Mucosa of descending colon (tissue), 3 donors: ENCODE results near the gene SPATA31E1. TPM values are rescaled to one million over a fixed set of nuclear protein-coding genes. Genes with fewer than 3 reads are reported as not detected.

ENCODE experiments used
- ATAC-seq: fragments of 200-7000 bp; cut with Tn5 transposase; one replicate; pipeline ENCODE4 v1.9.1; 2020; ENCODE audit warnings: mild to moderate bottlenecking, moderate library complexity
- DNase-seq, 3 donors: peaks; one replicate each; pipeline ENCODE4 v3.0.0-alpha.2; 2020
- H3K36me3 ChIP-seq: fragments of 200-600 bp; one replicate; pipeline ENCODE4 v1.8.0; 2021; ENCODE audit warnings: low read depth, mild to moderate bottlenecking
- H3K4me1 ChIP-seq: fragments of 200-600 bp; one replicate; pipeline ENCODE4 v1.8.0; 2021; ENCODE audit warnings: low read depth, mild to moderate bottlenecking
- H3K4me3 ChIP-seq: fragments of 200-600 bp; one replicate; pipeline ENCODE4 v1.8.0; 2021; ENCODE audit warnings: mild to moderate bottlenecking
- H3K9me3 ChIP-seq: fragments of 200-600 bp; one replicate; pipeline ENCODE4 v1.8.0; 2021; ENCODE audit warnings: mild to moderate bottlenecking
- intact Hi-C, 2 donors: fragments of 100-400 bp; cut with DNase I in 1 of 2; cut with micrococcal nuclease in 1 of 2; formaldehyde crosslinking; loops; one replicate each; pipeline versions ENCODE4 v1.11.0 to v1.11.1; 2022; cut with DNase I, micrococcal nuclease
- total RNA-seq, 3 donors: library from RNA; stranded (reverse); fragmentation: NEBNext Ultra II Directional in 2 of 3; extraction: Animal tissue kit (Norgen Biotek cat#: 25700) in 2 of 3; gene quantifications; one replicate each; pipeline versions ENCODE4 v1.2.1 to v1.2.4, GENCODE V29; 2021 to 2023
- TF ChIP-seq, protein P1 (sequence below): fragments of 200-600 bp; IDR thresholded peaks from one replicate; pipeline ENCODE4 v1.8.0; 2022; ENCODE audit warnings: antibody characterized with exemption, mild to moderate bottlenecking
- donor health status: DM: no; HTN: no; CAD: no; lungs with moderate emphysema.
- donor health status: DM: no; HTN: no; CAD: no.
- donor health status: DM: no; HTN: yes; CAD: no.

Gene SPATA31E1
- total RNA-seq, 3 donors from 2014 or later, result 0.06 TPM; not detected in 2

DNA sequence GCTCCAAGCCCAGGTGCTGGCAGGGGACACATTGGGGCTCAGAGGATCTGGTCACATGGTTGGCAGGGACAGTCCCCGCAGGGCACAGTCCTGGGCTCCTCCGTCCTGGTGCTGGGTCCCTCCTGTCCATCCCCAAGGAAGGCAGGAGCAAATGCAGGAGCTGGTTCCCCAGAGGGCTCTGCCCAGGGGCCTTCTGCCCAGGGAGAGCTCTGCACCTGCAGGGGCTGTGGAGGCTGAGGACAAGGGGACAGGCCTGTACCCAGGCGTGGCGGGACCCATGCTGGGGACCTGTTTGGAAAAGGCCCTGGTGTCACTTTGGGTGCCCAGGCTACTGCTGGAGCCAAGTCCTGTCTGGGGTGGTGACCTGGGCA is 7.2 kb downstream of the SPATA31E1 start:
- TF ChIP-seq, protein P1, sequence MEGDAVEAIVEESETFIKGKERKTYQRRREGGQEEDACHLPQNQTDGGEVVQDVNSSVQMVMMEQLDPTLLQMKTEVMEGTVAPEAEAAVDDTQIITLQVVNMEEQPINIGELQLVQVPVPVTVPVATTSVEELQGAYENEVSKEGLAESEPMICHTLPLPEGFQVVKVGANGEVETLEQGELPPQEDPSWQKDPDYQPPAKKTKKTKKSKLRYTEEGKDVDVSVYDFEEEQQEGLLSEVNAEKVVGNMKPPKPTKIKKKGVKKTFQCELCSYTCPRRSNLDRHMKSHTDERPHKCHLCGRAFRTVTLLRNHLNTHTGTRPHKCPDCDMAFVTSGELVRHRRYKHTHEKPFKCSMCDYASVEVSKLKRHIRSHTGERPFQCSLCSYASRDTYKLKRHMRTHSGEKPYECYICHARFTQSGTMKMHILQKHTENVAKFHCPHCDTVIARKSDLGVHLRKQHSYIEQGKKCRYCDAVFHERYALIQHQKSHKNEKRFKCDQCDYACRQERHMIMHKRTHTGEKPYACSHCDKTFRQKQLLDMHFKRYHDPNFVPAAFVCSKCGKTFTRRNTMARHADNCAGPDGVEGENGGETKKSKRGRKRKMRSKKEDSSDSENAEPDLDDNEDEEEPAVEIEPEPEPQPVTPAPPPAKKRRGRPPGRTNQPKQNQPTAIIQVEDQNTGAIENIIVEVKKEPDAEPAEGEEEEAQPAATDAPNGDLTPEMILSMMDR, result no peak
- DNase-seq (no peak), ATAC-seq (no peak)
- intact Hi-C loops, result no loop called here
- H3K4me3 ChIP-seq, result no peak overlapping the region
- H3K9me3 ChIP-seq, result no peaks in the 10 kb centered on the region
- H3K4me1 ChIP-seq, result no peaks in the 10 kb centered on the region
- H3K36me3 ChIP-seq, result no peaks in the 10 kb centered on the region

DNA sequence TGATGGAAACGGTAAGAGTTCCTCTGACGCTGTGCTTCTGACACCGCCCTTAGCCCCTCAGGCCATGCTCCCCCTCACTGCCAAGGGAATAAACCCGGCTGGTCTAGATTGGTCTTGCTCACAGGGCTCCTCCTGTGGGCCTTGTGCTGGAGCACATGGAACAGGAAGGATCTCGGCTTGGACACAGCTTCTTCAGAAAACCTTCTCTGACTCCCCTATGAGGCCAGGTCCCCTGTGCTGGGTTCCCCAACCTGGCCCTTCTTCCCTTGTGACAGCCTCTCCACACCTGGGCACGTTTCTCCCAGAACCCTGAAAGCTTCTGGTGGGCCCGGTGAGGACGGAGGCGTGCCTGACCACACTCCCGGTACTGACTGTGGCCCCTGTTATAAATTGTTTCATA is 8.2 kb downstream of the SPATA31E1 start:
- no peak for DNase-seq
- H3K4me3 ChIP-seq, result no peak overlapping the region
- H3K9me3 ChIP-seq, result no peaks in the 10 kb centered on the region
- no peaks in the 10 kb centered on the region for H3K36me3 ChIP-seq
- no peak for ATAC-seq
- TF ChIP-seq, protein P1, result no peak
- intact Hi-C loops, result no loop called here
- H3K4me1 ChIP-seq, result no peaks in the 10 kb centered on the region

DNA sequence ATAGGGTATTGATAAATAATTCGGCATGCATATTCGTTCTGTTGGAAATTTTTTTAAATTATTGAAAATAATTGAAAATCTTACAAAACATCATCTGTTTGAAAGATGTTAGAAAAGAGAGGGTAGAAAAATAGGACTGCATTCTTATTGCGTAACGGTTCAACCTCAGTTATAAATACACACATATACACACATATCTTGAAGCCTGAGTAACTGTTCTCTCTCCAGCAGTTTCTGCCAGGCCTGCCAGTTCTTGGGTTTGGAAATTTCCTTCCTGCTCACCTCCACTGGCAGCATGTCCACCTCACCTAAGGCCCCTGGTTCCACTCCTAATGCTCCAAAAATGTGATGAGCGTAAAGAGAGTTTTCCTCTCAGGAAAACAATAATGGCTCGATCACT is 9.1 kb downstream of the SPATA31E1 start:
- ATAC-seq (no peak), DNase-seq (no peak)
- Histone ChIP-seq H3K4me1 (no peaks in the 10 kb centered on the region), H3K9me3 (no peaks in the 10 kb centered on the region), H3K4me3 (no peak overlapping the region), H3K36me3 (no peaks in the 10 kb centered on the region)
- intact Hi-C loops, result no loop called here
- TF ChIP-seq, protein P1, result no peak

DNA sequence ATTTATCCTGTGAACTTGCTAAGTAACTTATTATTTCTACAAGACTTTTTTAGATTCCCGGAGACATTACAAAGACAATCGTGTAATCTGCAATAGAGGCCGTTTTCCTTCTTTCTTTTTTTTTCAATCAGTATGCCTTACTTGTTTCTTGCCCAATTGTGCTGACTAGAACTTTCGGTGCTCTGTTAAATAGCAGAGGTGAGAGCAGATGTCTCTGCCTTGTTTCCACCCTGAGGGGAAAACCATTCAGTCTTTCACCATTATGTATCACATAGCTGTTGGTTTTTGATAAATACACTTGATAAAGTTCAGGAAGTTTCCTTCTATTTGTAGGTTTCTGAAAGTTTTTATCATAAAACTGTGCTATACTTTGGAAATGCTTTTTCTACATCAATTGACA is 10.3 kb downstream of the SPATA31E1 start:
- H3K4me1 ChIP-seq, result no peaks in the 10 kb centered on the region
- intact Hi-C loops, result no loop called here
- H3K9me3 ChIP-seq, result no peaks in the 10 kb centered on the region
- ATAC-seq (no peak), DNase-seq (no peak)
- H3K36me3 ChIP-seq, result no peaks in the 10 kb centered on the region
- TF ChIP-seq, protein P1, result no peak
- H3K4me3 ChIP-seq, result no peak overlapping the region

DNA sequence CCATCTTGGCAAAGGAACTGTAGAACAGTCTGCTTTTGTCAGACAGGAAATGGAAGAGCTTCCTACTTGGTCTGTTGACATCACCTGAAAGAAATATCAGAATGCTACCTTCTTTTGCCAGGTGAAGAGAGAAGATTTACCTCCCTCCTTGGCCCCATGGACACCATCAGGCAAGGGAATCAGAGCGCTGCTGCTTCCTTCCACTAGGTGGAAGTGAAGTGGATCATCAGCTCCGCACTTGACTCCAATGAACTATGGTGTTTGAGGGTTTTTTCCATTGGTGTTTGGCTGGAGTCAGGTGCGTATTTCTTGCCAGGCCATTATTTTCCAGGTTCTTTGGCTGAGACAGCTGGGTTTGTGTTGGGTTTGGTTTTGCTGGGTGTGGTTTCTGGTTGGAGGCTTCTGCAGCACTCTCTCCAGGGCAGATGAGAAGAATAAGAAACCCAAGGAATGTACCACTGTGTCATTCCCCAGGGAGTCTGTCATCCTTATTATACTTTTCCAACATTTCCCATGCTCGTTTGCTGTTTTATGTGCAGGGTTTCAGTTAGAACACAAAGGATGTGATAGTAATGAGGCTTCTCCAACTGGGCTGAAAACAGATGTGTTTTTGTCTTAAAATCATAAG is 12.4 kb downstream of the SPATA31E1 start:
- Histone ChIP-seq H3K4me3 (no peak overlapping the region), H3K4me1 (no peaks in the 10 kb centered on the region), H3K9me3 (no peaks in the 10 kb centered on the region), H3K36me3 (no peaks in the 10 kb centered on the region)
- intact Hi-C loops, result no loop called here
- no peak for DNase-seq
- TF ChIP-seq, protein P1, result no peak
- ATAC-seq, result no peak

DNA sequence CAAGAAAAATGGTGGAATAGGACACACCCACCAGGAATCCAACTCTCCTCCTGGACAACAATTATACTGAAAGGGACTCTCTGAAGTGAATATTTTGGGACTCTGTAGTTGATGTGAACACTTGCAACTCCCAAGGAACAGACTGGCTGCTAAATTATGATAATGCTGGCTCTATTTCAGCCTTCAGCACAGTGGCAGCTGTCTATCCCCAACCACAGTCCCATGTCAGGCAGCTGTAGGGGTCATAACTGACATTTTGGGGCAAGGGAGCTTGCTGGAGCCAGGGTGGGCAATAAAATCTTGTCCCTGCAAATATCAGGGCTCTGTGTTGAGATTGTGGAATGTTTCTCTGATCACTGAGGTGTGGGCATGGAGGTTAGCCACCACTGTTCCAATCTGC is 14.2 kb downstream of the SPATA31E1 start:
- intact Hi-C loops, result no loop called here
- TF ChIP-seq, protein P1, result no peak
- ATAC-seq, result no peak

More for the DNA sequence above, 14.2 kb downstream of the SPATA31E1 start:
- Histone ChIP-seq H3K4me1 (no peaks in the 10 kb centered on the region), H3K36me3 (no peaks in the 10 kb centered on the region), H3K4me3 (no peak overlapping the region), H3K9me3 (peaks cover under 1% of the 10 kb centered on the region)
- no peak for DNase-seq
